K562 (cell line): ENCODE data around the gene TMPRSS5. TPM values are rescaled to one million over a fixed set of nuclear protein-coding genes. Genes with fewer than 3 reads are reported as not detected.

Source experiments
- ATF7 ChIP-seq: fragments of 450-650 bp; IDR thresholded peaks from 2 replicates; pipeline ENCODE4 v1.7.1; 2014; ENCODE audit warnings: mild to moderate bottlenecking, moderate library complexity
- EHMT2 ChIP-seq: fragments of 450-650 bp; IDR thresholded peaks from 2 replicates; pipeline ENCODE4 v1.6.1; 2018; ENCODE audit warnings: antibody characterized with exemption
- L3MBTL2 ChIP-seq: fragments of 450-650 bp; IDR thresholded peaks from 2 replicates; pipeline ENCODE4 v1.6.1; 2016; ENCODE audit warnings: mild to moderate bottlenecking, moderate library complexity
- NCOR1 ChIP-seq: fragments of 450-650 bp; IDR thresholded peaks from 2 replicates; pipeline ENCODE4 v1.6.1; 2016; ENCODE audit warnings: mild to moderate bottlenecking, moderate library complexity
- NR4A1 ChIP-seq, 2 experiments: fragments of 250-450 bp in 1 of 2; fragments of 450-650 bp in 1 of 2; sonication (Bioruptor Pico) in 1 of 2; IDR thresholded peaks; 2 replicates each; pipeline versions ENCODE4 v1.4.0 to v1.6.1; 2016 to 2020; ENCODE audit warnings: mild to moderate bottlenecking in 2 of 2, missing compliant biosample characterization in 1 of 2, missing genetic modification characterization in 1 of 2, moderate library complexity in 1 of 2
- POLR2G ChIP-seq: fragments of 200-400 bp; formaldehyde crosslinking; IDR thresholded peaks from 2 replicates; pipeline ENCODE4 v1.6.1; 2017; ENCODE audit warnings: low read depth, mild to moderate bottlenecking, antibody characterized with exemption, low read length, moderate library complexity
- RBM39 ChIP-seq: fragments of 200-400 bp; formaldehyde crosslinking; optimal IDR thresholded peaks from 2 replicates; pipeline ENCODE3; 2018; ENCODE audit warnings: low read depth, low read length
- SAP30 ChIP-seq: fragments of 200-600 bp; sonication (generic); IDR thresholded peaks from 2 replicates; pipeline ENCODE4 v1.6.1; 2012; ENCODE audit warnings: borderline replicate concordance, low read depth, mild to moderate bottlenecking, moderate library complexity, low read length, control low read depth, inconsistent platforms; ENCODE audit not compliant: insufficient read depth, poor library complexity, severe bottlenecking
- SMAD1 ChIP-seq: fragments of 150-350 bp; IDR thresholded peaks from 2 replicates; pipeline ENCODE4 v1.6.1; 2014; ENCODE audit warnings: low read length, low read depth; ENCODE audit not compliant: partially characterized antibody
- ZNF316 ChIP-seq: fragments of 450-650 bp; IDR thresholded peaks from 2 replicates; pipeline ENCODE4 v1.6.1; 2016
- ZNF561 ChIP-seq: fragments of 450-650 bp; formaldehyde crosslinking; conservative IDR thresholded peaks from 2 replicates; pipeline ENCODE4 v1.4.0; 2020; ENCODE audit warnings: mild to moderate bottlenecking, moderate library complexity
- ZNF699 ChIP-seq: fragments of 250-450 bp; sonication (Bioruptor Pico); IDR thresholded peaks from 2 replicates; pipeline ENCODE4 v1.8.0; 2021; ENCODE audit warnings: mild to moderate bottlenecking, moderate library complexity; ENCODE audit not compliant: insufficient replicate concordance
- ZNF764 ChIP-seq: fragments of 250-450 bp; sonication (Bioruptor Pico); IDR thresholded peaks from 2 replicates; pipeline ENCODE4 v1.4.0; 2020; ENCODE audit warnings: low read depth, mild to moderate bottlenecking, moderate library complexity
- polyA plus RNA-seq, 8 experiments: library from polyadenylated mRNA; depleted of rRNA in 4 of 8; stranded (reverse) in 5 of 8; unstranded in 3 of 8; fragments of >200 nt; fragmentation: Nextera tagmentation in 2 of 8; fragmentation: Illumina TruSeq in 1 of 8; extraction: Ambion mirVana in 2 of 8; extraction: Trizol in 1 of 8; gene quantifications; 2 replicates each; pipeline versions ENCODE4 v1.2.1 to v1.2.3, GENCODE V29; 2011 to 2014; ENCODE audit warnings: inconsistent platforms in 1 of 8, missing spikeins in 1 of 8
- total RNA-seq, 7 experiments: library from RNA; depleted of rRNA in 6 of 7; stranded (reverse); fragments of >200 nt in 6 of 7; fragmentation: Illumina TruSeq in 2 of 7; extraction: Trizol in 2 of 7; gene quantifications; 2 replicates each; pipeline versions ENCODE4 v1.2.1 to v1.2.3, GENCODE V29; 2011 to 2021; ENCODE audit warnings: low replicate concordance in 1 of 7
- TF ChIP-seq, protein P1 (sequence below): sonication (generic); formaldehyde crosslinking; IDR thresholded peaks from 2 replicates; pipeline ENCODE4 v1.8.0; 2023; ENCODE audit warnings: mild to moderate bottlenecking, missing genetic modification reagents
- TF ChIP-seq, protein P2 (sequence below): fragments of 250-450 bp; sonication (Bioruptor Pico); IDR thresholded peaks from 2 replicates; pipeline ENCODE4 v1.5.0; 2021
- TF ChIP-seq, protein P3 (sequence below): sonication (generic); formaldehyde crosslinking; IDR thresholded peaks from 2 replicates; pipeline ENCODE4 v1.9.0; 2022; ENCODE audit warnings: mild to moderate bottlenecking, missing genetic modification reagents
- TF ChIP-seq, protein P4 (sequence below): sonication (generic); formaldehyde crosslinking; IDR thresholded peaks from 2 replicates; pipeline ENCODE4 v1.8.0; 2022; ENCODE audit warnings: mild to moderate bottlenecking, low read depth, missing genetic modification reagents
- TF ChIP-seq, protein P5 (sequence below): fragments of 250-450 bp; sonication (Bioruptor Pico); IDR thresholded peaks from 2 replicates; pipeline ENCODE4 v1.5.0; 2020; ENCODE audit warnings: mild to moderate bottlenecking
- TF ChIP-seq, protein P6 (sequence below): fragments of 450-650 bp; IDR thresholded peaks from 2 replicates; pipeline ENCODE4 v1.6.1; 2016; ENCODE audit warnings: mild to moderate bottlenecking

TMPRSS5 gene
- total and polyA plus RNA-seq, 9 of the 15 experiments (the other 6 are each of a cell fraction or from before 2014, with no cell fraction given) = 0.07 to 0.49 (median 0.17) TPM; not detected in 1

DNA sequence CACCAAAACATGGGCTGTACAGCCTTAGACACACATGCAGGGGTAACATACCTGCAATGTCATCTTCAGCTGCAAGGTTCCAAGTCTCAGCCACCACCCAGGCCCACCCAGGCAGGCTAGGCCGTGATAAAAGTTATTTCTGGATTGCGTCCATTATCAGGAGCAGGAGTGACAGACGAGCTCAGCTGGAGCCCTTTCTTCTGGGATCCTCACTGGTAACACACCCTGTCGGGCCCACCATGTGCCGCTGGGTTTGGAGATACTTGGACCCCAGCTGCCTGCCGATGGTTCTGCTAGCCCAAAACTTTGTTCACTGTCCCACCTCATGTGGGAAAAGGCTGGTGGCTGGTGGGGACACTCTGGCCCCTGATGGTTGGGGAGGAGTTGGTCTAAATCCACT is 24.8 kb downstream of the TMPRSS5 start (continued):
- no peak for TF ChIP-seq SAP30
- TF ChIP-seq NCOR1 = peak; percentile 65
- TF ChIP-seq, protein P1, sequence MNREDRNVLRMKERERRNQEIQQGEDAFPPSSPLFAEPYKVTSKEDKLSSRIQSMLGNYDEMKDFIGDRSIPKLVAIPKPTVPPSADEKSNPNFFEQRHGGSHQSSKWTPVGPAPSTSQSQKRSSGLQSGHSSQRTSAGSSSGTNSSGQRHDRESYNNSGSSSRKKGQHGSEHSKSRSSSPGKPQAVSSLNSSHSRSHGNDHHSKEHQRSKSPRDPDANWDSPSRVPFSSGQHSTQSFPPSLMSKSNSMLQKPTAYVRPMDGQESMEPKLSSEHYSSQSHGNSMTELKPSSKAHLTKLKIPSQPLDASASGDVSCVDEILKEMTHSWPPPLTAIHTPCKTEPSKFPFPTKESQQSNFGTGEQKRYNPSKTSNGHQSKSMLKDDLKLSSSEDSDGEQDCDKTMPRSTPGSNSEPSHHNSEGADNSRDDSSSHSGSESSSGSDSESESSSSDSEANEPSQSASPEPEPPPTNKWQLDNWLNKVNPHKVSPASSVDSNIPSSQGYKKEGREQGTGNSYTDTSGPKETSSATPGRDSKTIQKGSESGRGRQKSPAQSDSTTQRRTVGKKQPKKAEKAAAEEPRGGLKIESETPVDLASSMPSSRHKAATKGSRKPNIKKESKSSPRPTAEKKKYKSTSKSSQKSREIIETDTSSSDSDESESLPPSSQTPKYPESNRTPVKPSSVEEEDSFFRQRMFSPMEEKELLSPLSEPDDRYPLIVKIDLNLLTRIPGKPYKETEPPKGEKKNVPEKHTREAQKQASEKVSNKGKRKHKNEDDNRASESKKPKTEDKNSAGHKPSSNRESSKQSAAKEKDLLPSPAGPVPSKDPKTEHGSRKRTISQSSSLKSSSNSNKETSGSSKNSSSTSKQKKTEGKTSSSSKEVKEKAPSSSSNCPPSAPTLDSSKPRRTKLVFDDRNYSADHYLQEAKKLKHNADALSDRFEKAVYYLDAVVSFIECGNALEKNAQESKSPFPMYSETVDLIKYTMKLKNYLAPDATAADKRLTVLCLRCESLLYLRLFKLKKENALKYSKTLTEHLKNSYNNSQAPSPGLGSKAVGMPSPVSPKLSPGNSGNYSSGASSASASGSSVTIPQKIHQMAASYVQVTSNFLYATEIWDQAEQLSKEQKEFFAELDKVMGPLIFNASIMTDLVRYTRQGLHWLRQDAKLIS (CRISPR knock-in tag) = no peak
- peak; percentile 47 for TF ChIP-seq L3MBTL2
- no peak for TF ChIP-seq ZNF699 (CRISPR knock-in tag)
- TF ChIP-seq, protein P2, sequence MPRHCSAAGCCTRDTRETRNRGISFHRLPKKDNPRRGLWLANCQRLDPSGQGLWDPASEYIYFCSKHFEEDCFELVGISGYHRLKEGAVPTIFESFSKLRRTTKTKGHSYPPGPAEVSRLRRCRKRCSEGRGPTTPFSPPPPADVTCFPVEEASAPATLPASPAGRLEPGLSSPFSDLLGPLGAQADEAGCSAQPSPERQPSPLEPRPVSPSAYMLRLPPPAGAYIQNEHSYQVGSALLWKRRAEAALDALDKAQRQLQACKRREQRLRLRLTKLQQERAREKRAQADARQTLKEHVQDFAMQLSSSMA (CRISPR knock-in tag) = no peak
- TF ChIP-seq ATF7 = no peak
- no peak for TF ChIP-seq POLR2G
- TF ChIP-seq ZNF764 = no peak
- no peak for TF ChIP-seq SMAD1
- no peak for TF ChIP-seq ZNF561
- no peak for TF ChIP-seq NR4A1 (CRISPR knock-in tag; IDR thresholded peaks at IDR 0.05)
- 0 out of 2 replicates have a peak, but pooled peaks have one; percentile 42 for TF ChIP-seq NR4A1 (tag; IDR thresholded peaks at IDR 0.05)
- TF ChIP-seq RBM39 = no peak
- TF ChIP-seq, protein P3, sequence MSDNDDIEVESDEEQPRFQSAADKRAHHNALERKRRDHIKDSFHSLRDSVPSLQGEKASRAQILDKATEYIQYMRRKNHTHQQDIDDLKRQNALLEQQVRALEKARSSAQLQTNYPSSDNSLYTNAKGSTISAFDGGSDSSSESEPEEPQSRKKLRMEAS (CRISPR knock-in tag) = peak; percentile 26; the same call in 1 of the 2 replicates
- TF ChIP-seq, protein P4, sequence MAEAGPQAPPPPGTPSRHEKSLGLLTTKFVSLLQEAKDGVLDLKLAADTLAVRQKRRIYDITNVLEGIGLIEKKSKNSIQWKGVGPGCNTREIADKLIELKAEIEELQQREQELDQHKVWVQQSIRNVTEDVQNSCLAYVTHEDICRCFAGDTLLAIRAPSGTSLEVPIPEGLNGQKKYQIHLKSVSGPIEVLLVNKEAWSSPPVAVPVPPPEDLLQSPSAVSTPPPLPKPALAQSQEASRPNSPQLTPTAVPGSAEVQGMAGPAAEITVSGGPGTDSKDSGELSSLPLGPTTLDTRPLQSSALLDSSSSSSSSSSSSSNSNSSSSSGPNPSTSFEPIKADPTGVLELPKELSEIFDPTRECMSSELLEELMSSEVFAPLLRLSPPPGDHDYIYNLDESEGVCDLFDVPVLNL (CRISPR knock-in tag) = no peak
- TF ChIP-seq, protein P5, sequence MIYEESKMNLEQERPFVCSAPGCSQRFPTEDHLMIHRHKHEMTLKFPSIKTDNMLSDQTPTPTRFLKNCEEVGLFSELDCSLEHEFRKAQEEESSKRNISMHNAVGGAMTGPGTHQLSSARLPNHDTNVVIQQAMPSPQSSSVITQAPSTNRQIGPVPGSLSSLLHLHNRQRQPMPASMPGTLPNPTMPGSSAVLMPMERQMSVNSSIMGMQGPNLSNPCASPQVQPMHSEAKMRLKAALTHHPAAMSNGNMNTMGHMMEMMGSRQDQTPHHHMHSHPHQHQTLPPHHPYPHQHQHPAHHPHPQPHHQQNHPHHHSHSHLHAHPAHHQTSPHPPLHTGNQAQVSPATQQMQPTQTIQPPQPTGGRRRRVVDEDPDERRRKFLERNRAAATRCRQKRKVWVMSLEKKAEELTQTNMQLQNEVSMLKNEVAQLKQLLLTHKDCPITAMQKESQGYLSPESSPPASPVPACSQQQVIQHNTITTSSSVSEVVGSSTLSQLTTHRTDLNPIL (CRISPR knock-in tag) = no peak
- 0 out of 2 replicates have a peak, but pooled peaks have one; percentile 17 for TF ChIP-seq ZNF316
- no peak for TF ChIP-seq EHMT2
- TF ChIP-seq, protein P6, sequence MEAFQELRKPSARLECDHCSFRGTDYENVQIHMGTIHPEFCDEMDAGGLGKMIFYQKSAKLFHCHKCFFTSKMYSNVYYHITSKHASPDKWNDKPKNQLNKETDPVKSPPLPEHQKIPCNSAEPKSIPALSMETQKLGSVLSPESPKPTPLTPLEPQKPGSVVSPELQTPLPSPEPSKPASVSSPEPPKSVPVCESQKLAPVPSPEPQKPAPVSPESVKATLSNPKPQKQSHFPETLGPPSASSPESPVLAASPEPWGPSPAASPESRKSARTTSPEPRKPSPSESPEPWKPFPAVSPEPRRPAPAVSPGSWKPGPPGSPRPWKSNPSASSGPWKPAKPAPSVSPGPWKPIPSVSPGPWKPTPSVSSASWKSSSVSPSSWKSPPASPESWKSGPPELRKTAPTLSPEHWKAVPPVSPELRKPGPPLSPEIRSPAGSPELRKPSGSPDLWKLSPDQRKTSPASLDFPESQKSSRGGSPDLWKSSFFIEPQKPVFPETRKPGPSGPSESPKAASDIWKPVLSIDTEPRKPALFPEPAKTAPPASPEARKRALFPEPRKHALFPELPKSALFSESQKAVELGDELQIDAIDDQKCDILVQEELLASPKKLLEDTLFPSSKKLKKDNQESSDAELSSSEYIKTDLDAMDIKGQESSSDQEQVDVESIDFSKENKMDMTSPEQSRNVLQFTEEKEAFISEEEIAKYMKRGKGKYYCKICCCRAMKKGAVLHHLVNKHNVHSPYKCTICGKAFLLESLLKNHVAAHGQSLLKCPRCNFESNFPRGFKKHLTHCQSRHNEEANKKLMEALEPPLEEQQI = no peak
